NCI-H1930 (cell line): ENCODE data around the gene ACAD10.

Experiments used
- DNase-seq, 2 experiments: peaks; one replicate each; lab custom pipeline; 2025; lab: John Stamatoyannopoulos, UW

The ACAD10 gene

GRCh38 chr12:111776836-111777344, 91.0 kb downstream of the ACAD10 start:
- no peak for DNase-seq

DNA sequence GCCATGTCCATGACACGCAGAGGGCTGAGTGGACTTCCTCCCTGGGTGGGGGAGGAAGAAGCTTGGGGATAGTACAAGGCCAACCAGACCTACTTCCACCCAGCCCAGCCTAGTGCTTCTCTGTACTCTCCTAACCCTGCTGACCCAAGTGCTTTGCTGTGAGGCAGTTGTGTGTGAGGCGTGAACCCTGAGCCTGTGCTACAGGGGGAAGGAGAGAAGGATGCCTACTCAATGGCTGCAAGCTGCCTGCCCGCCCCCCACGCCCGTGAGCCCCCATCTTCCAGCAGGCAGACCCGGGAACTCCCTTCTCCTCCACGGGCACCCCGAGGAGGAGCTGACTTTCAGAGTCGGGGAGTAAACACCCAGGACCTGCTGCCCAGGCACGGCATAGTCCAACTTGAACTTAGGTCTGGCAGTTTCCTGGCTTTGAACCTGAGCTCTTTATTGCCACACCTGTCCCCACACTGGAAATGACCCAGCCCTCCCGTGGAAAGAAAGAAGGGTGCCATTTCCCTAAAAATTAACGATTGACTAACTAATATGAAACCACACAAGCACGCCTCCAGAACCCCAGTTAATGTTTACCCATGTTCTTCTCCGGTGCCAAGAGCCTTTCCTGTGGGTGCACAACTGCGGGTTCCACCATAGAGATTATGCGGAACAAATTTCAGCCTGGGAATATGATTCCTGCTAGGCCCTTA, 91.6 kb downstream of the ACAD10 start:
- no peak for DNase-seq

DNA sequence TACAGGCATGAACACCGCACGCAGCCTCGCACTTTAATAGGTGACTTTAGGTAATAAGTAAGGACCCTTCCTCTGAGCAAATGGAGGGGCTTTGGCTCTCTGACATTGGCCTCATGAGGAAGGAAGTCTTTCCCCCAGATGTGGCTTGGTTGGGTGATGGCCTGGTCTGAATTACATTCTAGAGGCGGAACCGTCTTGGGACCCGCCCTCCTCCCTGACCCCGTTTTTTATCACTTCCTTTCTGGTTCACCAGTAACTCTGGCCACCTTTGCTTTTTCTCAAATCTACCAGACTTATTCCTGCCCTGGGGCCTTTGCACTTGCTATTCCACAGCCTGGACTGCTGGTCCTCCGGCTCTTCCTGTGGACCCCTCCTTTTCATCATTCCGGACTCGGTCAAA, 94.3 kb downstream of the ACAD10 start:
- DNase-seq = no peak

GRCh38 chr12:111780615-111781014, 94.8 kb downstream of the ACAD10 start:
- no peak for DNase-seq

GRCh38 chr12:111781085-111781658, 95.3 kb downstream of the ACAD10 start:
- DNase-seq = no peak

DNA sequence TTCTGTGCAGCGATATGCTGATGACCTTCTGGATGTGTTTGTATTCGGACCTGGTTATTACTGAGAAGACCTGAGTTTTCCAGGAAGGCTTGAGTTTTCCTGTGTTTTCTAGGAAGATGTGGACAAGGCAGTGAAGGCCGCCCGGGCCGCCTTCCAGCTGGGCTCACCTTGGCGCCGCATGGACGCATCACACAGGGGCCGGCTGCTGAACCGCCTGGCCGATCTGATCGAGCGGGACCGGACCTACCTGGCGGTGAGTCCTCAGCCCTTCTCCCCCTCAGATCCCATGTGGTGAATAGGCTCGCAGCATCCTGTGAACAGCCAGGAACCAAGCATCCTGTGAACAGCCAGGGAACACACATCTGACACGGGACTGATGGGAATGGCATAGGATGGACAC, 97.2 kb downstream of the ACAD10 start:
- DNase-seq = no peak

GRCh38 chr12:111784953-111785352, 99.1 kb downstream of the ACAD10 start:
- DNase-seq = no peak

- DNase-seq = no peak
Observed at GRCh38 chr12:111785651-111786050, 99.8 kb downstream of the ACAD10 start.

DNA sequence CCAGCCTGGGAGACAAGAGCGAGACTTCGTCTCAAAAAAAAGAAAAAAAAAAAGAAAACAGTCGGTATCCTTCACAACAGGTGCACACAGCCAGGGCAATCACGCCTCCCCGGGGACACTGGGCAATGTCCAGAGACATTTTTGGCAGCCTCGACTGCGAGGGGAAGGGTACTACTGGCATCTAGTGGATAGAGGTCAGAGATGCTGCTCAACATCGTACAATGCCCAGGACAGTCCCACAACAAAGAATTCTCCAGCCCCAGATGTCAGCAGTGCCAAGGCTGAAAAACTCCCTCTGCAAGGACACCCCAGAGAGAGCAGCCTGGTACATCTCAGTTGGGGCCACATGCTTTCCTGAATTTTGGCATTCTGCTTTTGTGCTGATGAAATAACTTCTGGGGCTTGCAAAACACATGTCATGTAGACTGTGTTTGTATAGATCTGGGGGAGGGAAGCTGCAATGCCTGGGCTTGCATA, 102.4 kb downstream of the ACAD10 start:
- peak in 1 of 2 experiments; percentile 2 for DNase-seq

- no peak for DNase-seq
Observed at GRCh38 chr12:111789779-111790178, 103.9 kb downstream of the ACAD10 start.

DNA sequence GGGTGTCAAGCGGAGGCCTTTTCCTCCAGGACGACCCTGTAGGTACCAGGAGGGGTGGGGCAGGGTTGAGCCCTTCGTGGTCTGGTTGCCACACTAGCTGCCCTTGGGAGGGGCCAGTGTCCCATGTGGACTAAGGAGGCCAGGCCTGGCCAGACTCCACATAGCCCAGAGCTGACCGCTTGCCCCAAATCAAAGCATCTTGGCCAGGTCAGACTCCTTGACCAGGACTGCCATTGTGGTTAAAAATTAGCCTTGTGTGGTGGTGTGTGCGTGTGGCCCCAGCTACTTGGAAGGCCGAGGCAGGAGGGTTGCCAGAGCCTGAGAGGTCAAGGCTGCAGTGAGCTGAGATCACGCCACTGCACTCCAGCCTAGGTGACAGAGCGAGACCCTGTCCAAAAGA, 105.7 kb downstream of the ACAD10 start:
- DNase-seq = no peak

DNA sequence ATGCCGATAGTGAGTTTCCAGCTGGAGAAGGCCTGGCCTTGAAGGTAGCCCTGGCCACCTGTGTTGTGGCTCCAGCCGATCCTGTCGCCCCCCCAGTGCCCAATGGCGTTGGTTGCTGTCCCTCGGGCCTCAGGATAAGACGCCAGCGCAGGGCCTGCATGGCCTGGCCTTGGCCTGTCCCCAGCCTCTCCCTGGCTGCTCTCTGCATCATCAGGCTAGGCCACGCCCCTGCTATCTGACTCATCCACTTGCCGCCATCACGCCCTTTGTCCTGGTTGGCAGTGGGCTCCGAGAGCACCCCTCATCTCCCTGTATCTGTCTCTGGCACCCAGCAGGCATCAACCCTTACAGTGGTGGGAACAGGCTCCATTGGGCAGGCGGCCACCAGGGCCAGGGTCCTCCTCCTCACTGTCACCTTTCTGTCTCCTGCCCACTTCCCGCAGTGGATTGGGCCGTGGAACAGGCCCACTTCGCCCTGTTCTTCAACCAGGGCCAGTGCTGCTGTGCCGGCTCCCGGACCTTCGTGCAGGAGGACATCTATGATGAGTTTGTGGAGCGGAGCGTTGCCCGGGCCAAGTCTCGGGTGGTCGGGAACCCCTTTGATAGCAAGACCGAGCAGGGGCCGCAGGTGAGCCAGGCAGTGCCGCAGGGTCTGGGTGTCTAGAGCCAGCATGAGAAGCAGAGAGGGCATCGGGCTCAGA, 106.5 kb downstream of the ACAD10 start:
- no peak for DNase-seq

GRCh38 chr12:111792856-111793235, 107.0 kb downstream of the ACAD10 start:
- no peak for DNase-seq

- no peak for DNase-seq
Observed at GRCh38 chr12:111798182-111798581, 112.3 kb downstream of the ACAD10 start.

GRCh38 chr12:111799758-111800157, 113.9 kb downstream of the ACAD10 start:
- no peak for DNase-seq

DNA sequence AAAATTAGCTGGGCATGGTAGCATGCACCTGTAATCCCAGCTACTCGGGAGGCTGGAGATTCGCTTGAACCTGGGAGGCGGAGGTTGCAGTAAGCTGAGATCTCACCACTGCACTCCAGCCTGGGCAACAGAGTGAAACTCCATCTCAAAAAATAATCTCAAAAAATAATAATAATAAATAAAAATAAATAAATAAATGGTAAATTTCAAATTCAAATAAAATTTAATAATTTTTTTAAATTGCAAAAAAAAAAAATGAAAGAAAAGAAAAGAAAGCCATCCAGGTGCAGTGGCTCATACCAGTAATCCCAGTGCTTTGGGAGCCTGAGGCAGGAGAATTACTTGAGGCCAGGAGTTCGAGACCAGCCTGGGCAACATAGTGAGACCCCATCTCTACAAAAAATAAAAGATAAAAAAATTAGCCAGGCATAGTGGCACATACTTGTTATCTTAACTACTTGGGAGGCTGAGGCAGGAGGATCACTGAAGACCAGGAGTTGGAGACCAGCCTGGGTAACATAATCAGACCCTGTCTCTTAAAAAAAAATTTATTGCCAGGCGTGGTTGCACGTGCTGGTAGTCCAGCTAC, 117.3 kb downstream of the ACAD10 start:
- DNase-seq = no peak

DNA sequence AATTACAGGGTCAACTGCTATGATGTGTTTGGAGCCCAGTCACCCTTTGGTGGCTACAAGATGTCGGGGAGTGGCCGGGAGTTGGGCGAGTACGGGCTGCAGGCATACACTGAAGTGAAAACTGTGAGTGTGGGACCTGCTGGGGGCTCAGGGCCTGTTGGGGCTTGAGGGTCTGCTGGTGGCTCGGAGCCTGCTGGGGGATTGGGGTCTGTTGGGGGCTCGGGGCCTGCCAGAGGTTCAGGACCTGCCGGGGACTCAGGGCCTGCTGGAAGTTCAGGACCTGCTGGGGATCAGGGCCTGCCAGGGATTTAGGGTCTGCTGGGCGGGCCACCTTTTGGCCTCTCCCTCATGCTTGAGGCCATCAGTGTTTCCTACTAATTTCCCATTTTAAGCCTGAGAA, 118.0 kb downstream of the ACAD10 start:
- DNase-seq = no peak

DNA sequence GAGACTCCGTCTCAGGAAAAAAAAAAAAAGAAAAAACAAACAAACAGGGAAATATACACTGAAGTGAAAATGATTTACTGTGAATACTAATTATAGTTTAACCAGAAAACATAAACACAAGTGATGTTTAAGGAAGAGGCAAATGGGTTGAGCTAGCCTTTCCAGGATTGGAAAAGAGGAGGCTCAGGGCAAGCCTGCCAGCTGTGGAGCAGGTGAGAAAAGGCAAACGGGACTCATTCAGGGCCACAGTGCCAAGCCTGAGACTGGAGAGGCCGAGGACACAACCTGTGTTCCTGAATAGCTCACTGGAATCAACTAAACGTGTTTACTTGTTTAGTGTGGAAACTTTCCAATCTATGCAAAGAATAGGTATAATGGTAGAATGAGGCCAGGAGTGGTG, 120.5 kb downstream of the ACAD10 start:
- DNase-seq = no peak
